ENCODE data around the gene CAMTA2.
A peak's percentile ranks its signal among the peaks of the same experiment; 100 is the strongest.

Gene CAMTA2

DNA sequence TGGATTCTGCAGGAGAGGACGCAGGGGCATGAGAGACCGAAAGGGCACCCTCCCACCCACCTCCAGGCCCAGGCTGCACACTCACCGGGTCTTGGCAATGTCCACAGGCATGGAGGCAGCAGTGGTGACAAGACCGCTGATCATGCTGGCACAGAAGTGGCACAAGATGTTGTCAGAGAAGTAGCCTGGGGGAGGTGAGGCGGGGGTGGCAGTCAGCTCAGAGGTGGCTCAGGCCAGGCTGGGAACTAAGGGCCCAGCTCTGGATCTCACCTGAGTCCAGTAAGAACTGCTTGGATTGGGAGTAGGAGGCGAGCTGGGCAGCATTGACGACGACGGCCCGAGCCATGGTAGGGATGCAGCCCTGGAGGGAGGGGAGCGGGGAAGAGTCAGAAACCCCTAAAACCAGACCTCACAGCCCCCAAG lies 49.4 kb downstream of the CAMTA2 start:
- no peak for DNase-seq (ENCODE audit: low read depth)
- H3K4me3 ChIP-seq (ENCODE audit: low read depth, low read length) = no peak overlapping the region
- TF ChIP-seq, protein P1, sequence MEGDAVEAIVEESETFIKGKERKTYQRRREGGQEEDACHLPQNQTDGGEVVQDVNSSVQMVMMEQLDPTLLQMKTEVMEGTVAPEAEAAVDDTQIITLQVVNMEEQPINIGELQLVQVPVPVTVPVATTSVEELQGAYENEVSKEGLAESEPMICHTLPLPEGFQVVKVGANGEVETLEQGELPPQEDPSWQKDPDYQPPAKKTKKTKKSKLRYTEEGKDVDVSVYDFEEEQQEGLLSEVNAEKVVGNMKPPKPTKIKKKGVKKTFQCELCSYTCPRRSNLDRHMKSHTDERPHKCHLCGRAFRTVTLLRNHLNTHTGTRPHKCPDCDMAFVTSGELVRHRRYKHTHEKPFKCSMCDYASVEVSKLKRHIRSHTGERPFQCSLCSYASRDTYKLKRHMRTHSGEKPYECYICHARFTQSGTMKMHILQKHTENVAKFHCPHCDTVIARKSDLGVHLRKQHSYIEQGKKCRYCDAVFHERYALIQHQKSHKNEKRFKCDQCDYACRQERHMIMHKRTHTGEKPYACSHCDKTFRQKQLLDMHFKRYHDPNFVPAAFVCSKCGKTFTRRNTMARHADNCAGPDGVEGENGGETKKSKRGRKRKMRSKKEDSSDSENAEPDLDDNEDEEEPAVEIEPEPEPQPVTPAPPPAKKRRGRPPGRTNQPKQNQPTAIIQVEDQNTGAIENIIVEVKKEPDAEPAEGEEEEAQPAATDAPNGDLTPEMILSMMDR (IDR thresholded peaks at IDR 0.05; ENCODE audit: insufficient read depth, low read depth, low read length, missing control alignments) = no peak

GRCh38 chr17:4937553-4937952 lies 49.9 kb downstream of the CAMTA2 start:
- no peak overlapping the region for H3K4me3 ChIP-seq (ENCODE audit: low read depth, low read length)
- DNase-seq (ENCODE audit: low read depth) = no peak
- TF ChIP-seq, protein P1 (IDR thresholded peaks at IDR 0.05; ENCODE audit: insufficient read depth, low read depth, low read length, missing control alignments) = no peak

GRCh38 chr17:4936436-4936835 lies 51.0 kb downstream of the CAMTA2 start:
- DNase-seq (ENCODE audit: low read depth) = no peak
- TF ChIP-seq, protein P1 (IDR thresholded peaks at IDR 0.05; ENCODE audit: insufficient read depth, low read depth, low read length, missing control alignments) = no peak
- H3K4me3 ChIP-seq (ENCODE audit: low read depth, low read length) = no peak overlapping the region

GRCh38 chr17:4935650-4936049 lies 51.8 kb downstream of the CAMTA2 start:
- TF ChIP-seq, protein P1 (IDR thresholded peaks at IDR 0.05; ENCODE audit: insufficient read depth, low read depth, low read length, missing control alignments) = no peak
- no peak overlapping the region for H3K4me3 ChIP-seq (ENCODE audit: low read depth, low read length)
- DNase-seq (ENCODE audit: low read depth) = no peak

DNA sequence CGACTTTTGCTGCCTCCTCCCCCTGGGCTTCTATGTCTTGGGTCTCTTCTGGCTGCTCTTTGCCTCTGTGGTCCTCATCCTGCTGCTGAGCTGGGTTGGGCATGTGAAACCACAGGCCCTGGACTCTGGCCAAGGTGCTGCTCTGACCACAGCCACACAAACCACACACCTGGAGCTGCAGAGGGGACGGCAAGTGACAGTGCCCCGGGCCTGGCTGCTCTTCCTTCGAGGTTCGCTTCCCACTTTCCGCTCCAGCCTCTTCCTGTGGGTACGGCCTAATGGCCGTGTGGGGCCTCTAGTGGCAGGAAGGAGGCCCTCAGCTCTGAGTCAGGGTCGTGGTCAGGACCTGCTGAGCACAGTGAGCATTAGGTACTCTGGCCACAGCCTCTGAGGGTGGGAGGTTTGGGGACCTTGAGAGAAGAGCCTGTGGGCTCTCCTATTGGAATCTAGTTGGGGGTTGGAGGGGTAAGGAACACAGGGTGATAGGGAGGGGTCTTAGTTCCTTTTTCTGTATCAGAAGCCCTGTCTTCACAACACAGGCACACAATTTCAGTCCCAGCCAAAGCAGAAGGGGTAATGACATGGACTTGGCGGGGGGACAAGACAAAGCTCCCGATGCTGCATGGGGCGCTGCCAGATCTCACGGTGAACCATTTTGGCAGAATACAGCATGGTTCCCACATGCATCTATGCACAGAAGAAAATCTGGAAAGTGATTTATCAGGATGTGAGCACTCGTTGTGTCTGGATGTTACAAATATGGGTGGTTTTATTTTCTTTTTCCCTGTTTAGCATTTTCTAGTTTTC lies 53.1 kb downstream of the CAMTA2 start:
- TF ChIP-seq, protein P1 (IDR thresholded peaks at IDR 0.05; ENCODE audit: insufficient read depth, low read depth, low read length, missing control alignments) = peak; percentile 16
- peak; percentile 83 for DNase-seq (ENCODE audit: low read depth)
- no peak overlapping the region for H3K4me3 ChIP-seq (ENCODE audit: low read depth, low read length)

- H3K4me3 ChIP-seq (ENCODE audit: low read depth, low read length) = no peak overlapping the region
- DNase-seq (ENCODE audit: low read depth) = no peak
- TF ChIP-seq, protein P1 (IDR thresholded peaks at IDR 0.05; ENCODE audit: insufficient read depth, low read depth, low read length, missing control alignments) = no peak
Measured at GRCh38 chr17:4933646-4934045, 53.8 kb downstream of the CAMTA2 start.

DNA sequence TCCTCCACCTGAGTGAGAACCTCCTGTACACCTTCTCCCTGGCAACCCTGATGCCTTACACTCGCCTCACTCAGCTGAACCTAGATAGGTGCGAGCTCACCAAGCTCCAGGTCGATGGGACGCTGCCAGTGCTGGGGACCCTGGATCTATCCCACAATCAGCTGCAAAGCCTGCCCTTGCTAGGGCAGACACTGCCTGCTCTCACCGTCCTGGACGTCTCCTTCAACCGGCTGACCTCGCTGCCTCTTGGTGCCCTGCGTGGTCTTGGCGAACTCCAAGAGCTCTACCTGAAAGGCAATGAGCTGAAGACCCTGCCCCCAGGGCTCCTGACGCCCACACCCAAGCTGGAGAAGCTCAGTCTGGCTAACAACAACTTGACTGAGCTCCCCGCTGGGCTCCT lies 54.7 kb downstream of the CAMTA2 start:
- TF ChIP-seq, protein P1 (IDR thresholded peaks at IDR 0.05; ENCODE audit: insufficient read depth, low read depth, low read length, missing control alignments) = no peak
- DNase-seq (ENCODE audit: low read depth) = no peak
- no peak overlapping the region for H3K4me3 ChIP-seq (ENCODE audit: low read depth, low read length)
